Measurements from ENCODE around the gene LGALS8.

LGALS8 gene

DNA sequence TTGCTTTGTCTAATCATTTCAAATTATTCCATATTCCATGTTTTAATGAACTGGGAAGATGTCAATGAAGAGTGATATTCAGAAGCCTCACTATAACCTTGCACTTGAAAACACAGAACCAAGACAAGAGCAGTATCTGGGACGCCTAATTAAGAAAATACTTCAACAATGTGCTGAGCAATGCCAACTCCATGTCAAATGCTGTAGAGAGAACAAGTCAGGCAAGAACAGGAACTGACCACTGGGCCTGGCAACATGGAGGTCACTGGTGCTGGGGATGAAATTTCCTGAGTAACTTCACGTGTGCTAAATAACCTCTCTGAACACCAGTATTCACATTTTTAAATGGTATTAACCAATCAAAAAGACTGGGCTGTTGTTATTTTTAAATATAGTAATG is 57.7 kb downstream of the LGALS8 start:
- TF ChIP-seq, protein P1, sequence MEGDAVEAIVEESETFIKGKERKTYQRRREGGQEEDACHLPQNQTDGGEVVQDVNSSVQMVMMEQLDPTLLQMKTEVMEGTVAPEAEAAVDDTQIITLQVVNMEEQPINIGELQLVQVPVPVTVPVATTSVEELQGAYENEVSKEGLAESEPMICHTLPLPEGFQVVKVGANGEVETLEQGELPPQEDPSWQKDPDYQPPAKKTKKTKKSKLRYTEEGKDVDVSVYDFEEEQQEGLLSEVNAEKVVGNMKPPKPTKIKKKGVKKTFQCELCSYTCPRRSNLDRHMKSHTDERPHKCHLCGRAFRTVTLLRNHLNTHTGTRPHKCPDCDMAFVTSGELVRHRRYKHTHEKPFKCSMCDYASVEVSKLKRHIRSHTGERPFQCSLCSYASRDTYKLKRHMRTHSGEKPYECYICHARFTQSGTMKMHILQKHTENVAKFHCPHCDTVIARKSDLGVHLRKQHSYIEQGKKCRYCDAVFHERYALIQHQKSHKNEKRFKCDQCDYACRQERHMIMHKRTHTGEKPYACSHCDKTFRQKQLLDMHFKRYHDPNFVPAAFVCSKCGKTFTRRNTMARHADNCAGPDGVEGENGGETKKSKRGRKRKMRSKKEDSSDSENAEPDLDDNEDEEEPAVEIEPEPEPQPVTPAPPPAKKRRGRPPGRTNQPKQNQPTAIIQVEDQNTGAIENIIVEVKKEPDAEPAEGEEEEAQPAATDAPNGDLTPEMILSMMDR (conservative IDR thresholded peaks at IDR 0.05; ENCODE audit: low read length) = no peak
- no peak for TF ChIP-seq EZH2phosphoT487 (IDR thresholded peaks at IDR 0.05; ENCODE audit: borderline replicate concordance)
- Histone ChIP-seq H4K20me1 (ENCODE audit: insufficient read depth, low read length, poor library complexity, severe bottlenecking) (no peaks in the 10 kb centered on the region), H3K9me3 (ENCODE audit: insufficient read depth, low read depth, low read length) (no peaks in the 10 kb centered on the region), H3K9ac (ENCODE audit: low read depth, low read length, poor library complexity, severe bottlenecking) (no peak overlapping the region), H3K4me3 (ENCODE audit: low read length, poor library complexity, severe bottlenecking) (no peak overlapping the region), H3K79me2 (ENCODE audit: insufficient read depth, low read length) (no peaks in the 10 kb centered on the region), H3K4me2 (ENCODE audit: low read depth, low read length, poor library complexity, severe bottlenecking) (no peak overlapping the region), H3K36me3 (ENCODE audit: insufficient read depth, low read length) (peaks cover 80% of the 10 kb centered on the region), H3F3A (ENCODE audit: low read depth) (no peaks in the 10 kb centered on the region), H2AFZ (ENCODE audit: low read length) (no peak overlapping the region), H3K27me3 (ENCODE audit: insufficient read depth, low read length, poor library complexity, severe bottlenecking) (no peaks in the 10 kb centered on the region), H3K9me2 (replicated peaks; ENCODE audit: low read depth, low read length) (no peaks in the 10 kb centered on the region), H3K4me1 (ENCODE audit: insufficient read depth, low read length, poor library complexity, severe bottlenecking) (no peaks in the 10 kb centered on the region)

DNA sequence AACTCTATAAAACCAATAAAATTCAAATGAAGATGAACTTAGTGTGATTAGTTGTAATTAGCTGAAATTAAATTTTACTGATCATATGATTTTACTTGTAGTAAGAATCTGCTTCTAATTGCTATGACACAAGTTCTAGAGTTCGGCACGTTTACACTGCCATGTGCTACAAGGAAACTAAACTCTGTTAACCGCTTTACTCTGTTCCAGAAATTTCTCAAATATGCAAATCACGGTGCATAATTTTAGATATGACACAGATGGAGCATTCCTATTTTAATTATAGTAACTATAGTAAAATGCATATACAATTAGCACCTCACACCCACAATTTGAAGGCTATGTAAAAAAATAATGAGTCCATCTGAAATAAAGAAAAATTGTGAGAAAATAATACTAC is 65.7 kb downstream of the LGALS8 start:
- Histone ChIP-seq H3K9ac (ENCODE audit: low read depth, low read length, poor library complexity, severe bottlenecking) (no peak overlapping the region), H3K79me2 (ENCODE audit: insufficient read depth, low read length) (no peaks in the 10 kb centered on the region), H3K36me3 (ENCODE audit: insufficient read depth, low read length) (peaks cover 81% of the 10 kb centered on the region), H4K20me1 (ENCODE audit: insufficient read depth, low read length, poor library complexity, severe bottlenecking) (no peaks in the 10 kb centered on the region), H3K4me1 (ENCODE audit: insufficient read depth, low read length, poor library complexity, severe bottlenecking) (no peaks in the 10 kb centered on the region), H3K4me3 (ENCODE audit: low read length, poor library complexity, severe bottlenecking) (no peak overlapping the region), H3K27me3 (ENCODE audit: insufficient read depth, low read length, poor library complexity, severe bottlenecking) (no peaks in the 10 kb centered on the region), H3K4me2 (ENCODE audit: low read depth, low read length, poor library complexity, severe bottlenecking) (no peak overlapping the region), H3F3A (ENCODE audit: low read depth) (no peaks in the 10 kb centered on the region), H3K9me3 (ENCODE audit: insufficient read depth, low read depth, low read length) (no peaks in the 10 kb centered on the region), H3K9me2 (replicated peaks; ENCODE audit: low read depth, low read length) (no peaks in the 10 kb centered on the region), H2AFZ (ENCODE audit: low read length) (no peak overlapping the region)
- TF ChIP-seq, protein P1 (conservative IDR thresholded peaks at IDR 0.05; ENCODE audit: low read length) = no peak
- TF ChIP-seq EZH2phosphoT487 (IDR thresholded peaks at IDR 0.05; ENCODE audit: borderline replicate concordance) = no peak

DNA sequence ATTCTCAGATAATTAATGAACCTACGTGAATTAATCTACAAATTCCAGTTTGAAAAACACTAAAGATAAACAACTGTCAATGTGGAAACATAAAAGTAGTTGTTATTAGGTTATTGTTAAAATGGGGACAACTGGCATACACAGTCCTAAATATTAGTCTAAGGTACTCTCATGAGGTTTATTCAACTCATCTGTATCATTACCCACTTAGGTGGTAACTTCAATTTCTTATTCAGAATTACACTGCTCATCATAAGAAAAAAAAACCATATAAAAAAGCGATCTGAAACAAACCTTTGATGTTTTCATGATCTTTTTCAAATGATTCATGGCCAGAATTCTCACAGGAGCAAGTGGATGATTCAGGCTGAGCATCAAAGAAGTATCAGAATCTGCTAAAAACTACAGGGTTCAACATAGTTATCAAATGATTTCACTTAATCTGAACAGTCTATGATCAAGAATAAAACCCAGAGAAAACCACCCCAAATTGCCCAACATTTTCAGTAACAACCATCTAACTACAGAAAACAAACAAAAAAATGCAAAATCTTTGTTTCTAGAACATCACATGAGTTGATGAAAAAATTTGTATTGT is 66.9 kb downstream of the LGALS8 start:
- Histone ChIP-seq H3K9me3 (ENCODE audit: insufficient read depth, low read depth, low read length) (no peaks in the 10 kb centered on the region), H3K9me2 (replicated peaks; ENCODE audit: low read depth, low read length) (no peaks in the 10 kb centered on the region), H3K79me2 (ENCODE audit: insufficient read depth, low read length) (no peaks in the 10 kb centered on the region), H3K4me3 (ENCODE audit: low read length, poor library complexity, severe bottlenecking) (no peak overlapping the region), H3K4me1 (ENCODE audit: insufficient read depth, low read length, poor library complexity, severe bottlenecking) (no peaks in the 10 kb centered on the region), H3K36me3 (ENCODE audit: insufficient read depth, low read length) (peaks cover 71% of the 10 kb centered on the region), H2AFZ (ENCODE audit: low read length) (no peak overlapping the region), H3F3A (ENCODE audit: low read depth) (no peaks in the 10 kb centered on the region), H3K27me3 (ENCODE audit: insufficient read depth, low read length, poor library complexity, severe bottlenecking) (no peaks in the 10 kb centered on the region), H4K20me1 (ENCODE audit: insufficient read depth, low read length, poor library complexity, severe bottlenecking) (no peaks in the 10 kb centered on the region), H3K9ac (ENCODE audit: low read depth, low read length, poor library complexity, severe bottlenecking) (no peak overlapping the region), H3K4me2 (ENCODE audit: low read depth, low read length, poor library complexity, severe bottlenecking) (no peak overlapping the region)
- TF ChIP-seq, protein P1 (conservative IDR thresholded peaks at IDR 0.05; ENCODE audit: low read length) = no peak
- no peak for TF ChIP-seq EZH2phosphoT487 (IDR thresholded peaks at IDR 0.05; ENCODE audit: borderline replicate concordance)

Data from Loucy (cell line).